HG02938 (cell line): ENCODE data around the gene C5orf58.

Experiments
- ATAC-seq: cut with Tn5 transposase; IDR thresholded peaks from one replicate; pipeline ENCODE4 v1.9.1; 2021; ENCODE audit warnings: mild to moderate bottlenecking, moderate library complexity; ENCODE audit not compliant: unreplicated experiment

Gene C5orf58

DNA sequence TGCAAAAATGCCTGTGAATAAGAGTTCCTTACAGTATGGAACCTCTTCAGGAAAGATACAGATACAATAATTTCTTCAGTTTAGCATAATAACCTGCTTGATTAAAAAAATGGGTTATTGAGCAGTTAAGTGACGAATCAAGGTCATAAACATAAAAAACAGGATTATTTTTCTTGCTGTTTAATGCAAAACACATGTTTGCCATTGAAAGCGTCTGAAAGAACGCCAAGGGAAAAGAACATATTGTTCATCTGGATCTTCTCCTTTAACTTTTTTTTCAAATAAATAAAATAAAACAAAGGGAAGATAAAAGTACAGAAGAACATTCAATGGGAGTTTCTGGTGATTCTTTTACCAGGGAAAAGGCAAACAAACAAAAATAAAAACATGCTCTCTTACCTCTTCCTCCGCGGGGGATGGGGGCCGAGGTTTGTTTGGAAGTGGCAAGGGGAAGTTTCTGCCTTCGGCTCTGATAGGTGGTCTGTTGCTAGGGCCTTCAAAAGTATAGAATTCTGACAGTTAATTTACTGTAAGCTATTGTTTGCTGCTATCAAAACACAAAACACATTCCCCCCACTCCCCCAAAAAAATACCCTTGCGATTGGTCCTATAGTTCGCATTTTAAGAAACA lies 20.1 kb downstream of the C5orf58 start:
- ATAC-seq, result no peak

DNA sequence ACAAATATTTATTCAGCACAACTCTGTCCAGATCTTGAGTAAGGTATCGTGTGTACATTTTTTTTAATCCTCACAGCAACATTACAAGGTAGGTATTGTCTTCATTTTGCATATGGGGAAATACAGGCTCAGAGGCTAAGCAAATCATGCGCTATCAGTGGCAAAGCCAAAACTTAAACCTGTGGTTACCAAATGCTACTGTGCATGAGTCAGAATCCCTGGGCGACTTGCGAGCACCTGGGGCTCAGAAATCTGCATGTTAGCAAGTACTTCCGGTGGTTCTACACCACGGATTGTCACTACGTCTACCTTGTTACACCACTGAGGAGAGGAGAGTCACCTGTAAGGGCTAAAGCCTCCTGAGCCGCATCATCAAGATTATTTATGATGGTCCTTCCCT lies 21.3 kb downstream of the C5orf58 start:
- peak; percentile 98 for ATAC-seq

DNA sequence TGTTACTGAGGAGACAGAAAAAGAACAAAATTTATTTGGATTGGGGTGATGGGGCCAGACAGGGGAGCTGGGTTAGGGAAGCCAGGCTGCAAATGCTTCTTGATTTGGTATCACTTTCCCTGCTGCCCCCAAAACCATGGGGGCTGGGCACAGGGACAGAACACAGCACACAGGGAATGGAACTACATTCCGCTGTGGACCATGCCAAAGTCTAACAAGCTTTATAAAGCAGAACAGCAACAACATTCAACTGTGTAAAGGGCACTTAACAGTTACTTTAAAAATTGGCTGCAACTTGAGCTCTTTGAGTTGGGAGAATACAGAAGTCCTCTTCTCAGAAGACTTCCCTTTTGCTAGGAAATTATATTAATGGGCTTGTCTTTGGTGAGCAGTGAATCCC lies 23.8 kb downstream of the C5orf58 start:
- no peak for ATAC-seq

DNA sequence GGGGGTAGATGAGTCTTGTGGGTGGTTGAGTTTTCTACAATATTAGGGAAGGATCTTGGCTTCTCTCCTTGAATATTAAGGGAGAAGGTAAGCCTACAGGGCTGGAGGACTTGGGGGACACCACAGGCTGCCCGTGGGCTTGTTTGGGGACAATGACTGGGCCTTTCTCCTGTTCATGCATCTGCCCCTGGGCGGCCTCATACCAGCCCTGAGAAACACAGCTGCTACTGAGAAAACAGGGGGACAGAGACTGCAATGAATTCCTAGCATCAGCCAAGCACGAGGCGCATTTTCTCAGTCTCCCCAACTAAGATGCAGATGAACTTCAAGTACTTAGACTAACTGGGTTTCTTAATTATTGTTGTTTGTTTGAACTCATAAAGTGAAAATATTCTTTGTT lies 24.6 kb downstream of the C5orf58 start:
- no peak for ATAC-seq

DNA sequence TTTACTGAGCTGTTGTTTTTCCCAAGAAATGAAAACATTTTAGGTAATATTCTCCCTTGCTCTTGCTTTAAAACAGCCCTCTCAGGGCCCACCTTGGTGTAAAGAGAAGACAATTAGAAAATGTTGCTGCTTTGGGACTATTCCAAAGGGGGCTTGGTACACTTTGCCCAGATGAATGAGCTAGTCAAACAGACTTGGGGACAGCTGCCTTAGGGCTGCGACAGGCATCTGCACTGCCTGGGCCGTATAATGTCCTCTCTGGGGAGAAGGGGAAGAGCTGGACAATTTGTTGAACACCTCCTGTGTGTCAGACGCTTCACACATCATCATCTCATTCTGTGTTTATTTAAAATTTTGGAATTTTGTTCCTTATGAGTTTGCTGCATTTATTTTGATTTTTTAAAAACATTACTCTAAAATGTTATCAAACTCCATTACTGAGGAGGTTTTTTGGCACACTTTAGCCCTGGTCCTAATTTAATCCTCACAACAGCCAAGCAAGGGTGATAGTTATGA lies 28.8 kb downstream of the C5orf58 start:
- ATAC-seq, result no peak

DNA sequence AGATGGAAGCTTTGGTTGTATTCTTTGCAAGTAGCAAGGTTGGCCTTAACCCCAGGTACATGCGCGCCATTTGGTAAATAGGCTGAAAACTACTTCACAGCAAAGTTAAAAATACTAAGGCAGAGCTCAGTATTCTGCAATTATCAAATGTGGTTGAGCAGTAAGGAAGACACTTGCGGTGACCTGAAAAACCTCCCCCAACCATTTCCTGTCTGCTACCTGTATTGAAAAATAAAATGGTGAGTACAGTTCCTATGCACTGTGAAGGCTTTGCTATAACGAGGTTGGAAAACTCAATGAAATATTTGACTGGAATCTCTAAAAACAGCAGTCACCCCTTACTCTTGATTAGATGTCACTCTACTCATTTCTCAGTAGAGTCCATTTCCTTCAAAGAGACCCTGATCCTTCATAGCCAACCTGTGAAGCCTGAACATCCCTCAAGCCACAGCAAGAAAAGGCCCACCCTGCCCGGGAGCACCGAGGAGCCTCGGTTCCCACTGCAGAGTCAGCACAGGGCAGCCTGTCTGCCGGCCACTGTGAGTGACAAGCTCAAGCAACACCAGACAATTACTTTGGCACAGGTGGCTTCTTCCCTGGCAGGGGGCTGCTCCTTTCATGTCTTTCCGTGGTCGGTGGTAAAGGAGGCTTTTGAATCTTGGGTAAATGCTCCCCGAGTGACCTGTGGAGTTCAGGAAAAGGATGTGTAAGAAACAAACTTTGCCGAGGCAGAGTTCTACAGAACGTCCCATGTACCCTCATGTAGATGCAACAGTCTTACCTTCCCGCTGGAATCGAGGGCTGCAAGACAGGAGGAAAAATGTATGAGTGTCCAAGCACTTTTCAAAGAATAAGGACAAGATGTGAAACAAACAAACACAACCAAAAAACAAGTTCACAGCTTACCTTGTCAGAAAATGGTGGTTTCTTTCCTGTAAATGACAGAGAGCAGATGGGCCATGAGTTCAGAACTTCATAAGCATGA lies 29.6 kb downstream of the C5orf58 start:
- ATAC-seq, result no peak

DNA sequence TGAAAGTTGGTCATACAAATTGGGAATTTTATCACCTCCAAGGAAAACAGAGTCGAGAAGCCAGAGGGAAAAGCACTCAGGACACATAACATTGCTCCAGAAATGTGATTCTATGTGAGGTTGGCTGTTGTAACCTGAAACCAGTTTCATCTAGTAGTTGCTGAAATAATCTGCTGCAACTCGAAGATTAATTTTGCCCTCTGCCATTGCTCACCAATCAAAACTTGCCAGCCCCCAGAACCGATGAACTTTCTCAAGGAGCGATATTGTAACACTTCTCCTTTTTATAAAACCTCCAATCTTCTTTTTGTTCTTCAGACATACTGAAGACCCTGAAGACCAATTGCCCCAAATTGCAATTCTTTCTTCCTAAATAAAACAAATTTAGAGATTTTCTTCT lies 31.1 kb downstream of the C5orf58 start:
- ATAC-seq, result no peak

DNA sequence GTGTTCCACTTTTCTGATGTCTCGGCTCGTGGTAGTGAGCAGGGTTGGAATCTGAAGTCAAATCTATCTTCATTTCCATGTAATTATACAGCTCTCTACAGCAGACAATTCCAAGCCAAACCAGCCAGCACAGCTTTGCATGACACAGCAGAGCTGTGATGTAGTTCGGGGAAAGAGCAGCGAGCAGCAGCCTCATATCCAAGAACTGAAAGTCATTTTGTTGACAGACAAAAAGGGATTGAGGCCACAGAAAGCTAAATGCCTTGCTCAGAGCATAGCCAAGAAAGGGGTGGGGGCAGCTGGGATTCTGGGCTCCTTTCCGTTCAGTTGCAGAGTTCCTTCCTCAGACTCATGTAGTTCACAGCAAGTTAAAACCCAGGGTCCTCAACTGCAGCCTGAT lies 32.7 kb downstream of the C5orf58 start:
- ATAC-seq, result no peak

DNA sequence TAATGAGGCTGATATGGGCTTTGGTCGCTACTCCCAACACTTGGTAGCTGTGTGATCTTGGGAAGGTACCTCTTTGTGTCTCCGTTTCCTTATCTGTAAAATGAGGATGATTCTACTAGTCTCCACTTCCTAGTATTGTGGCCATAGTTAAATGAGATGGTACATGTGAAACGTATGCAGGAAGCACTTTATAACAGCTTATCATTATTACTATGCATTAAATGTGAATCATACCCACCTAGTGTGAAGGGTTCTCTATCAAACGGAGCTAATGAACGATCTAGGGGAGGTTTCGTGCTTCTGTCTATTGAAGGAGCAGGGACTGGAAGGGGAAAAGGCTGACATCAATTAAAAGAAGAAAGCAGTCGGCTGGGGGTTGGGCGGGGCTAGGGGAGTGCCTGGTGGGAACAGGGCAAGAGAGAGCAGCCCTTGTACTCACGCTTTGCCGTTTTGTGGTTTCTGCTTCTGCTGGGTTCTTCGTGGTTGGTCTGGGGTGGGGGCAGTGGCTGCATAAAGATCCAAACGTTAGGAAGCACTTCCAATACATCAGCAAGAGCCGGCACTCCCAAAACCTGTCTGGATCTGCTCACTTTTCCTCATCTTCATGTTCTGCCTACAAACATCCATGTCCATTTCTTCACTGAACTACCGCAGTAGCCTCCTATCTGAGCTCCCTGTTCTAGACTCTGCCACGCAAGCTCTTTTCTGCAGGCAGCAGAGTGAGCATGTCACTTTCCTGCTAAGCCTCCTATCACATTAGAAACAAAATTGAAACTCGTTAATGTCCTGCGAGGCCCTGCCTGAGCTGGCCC lies 34.0 kb downstream of the C5orf58 start:
- no peak for ATAC-seq

DNA sequence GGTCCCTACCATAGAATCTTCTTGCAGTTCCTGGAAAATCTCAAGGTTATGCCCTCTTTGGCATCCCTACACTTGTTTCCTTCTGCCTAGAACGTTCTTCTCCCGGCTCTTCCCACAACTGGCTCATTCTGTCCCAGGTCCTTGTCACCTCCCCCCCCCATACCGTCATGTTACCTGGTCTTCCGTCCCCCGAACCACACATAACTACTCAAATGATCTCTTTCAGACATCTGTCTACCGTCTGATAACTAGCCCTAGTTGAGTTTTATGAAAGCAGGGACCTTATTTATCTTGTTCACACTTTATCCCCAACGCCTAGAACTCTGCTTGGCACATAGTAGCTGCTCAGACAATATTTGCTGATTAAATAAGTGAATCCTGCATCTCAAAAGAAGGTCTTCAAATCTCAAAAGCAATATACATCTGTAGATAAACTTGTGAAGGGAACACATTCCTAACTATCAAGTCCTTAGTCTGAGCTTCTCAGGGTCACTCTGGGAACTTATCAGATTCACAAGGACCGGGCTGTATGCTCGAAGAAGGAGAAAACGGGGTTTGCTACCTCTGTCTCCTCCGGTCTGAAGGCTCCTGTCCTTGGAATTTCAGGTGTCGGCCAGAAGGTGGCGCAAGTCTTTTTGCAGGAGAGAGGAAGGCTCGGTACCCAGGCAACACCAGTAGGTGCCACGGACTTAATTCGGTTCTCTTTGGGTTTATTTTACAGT lies 34.8 kb downstream of the C5orf58 start:
- ATAC-seq, result peak; percentile 85

DNA sequence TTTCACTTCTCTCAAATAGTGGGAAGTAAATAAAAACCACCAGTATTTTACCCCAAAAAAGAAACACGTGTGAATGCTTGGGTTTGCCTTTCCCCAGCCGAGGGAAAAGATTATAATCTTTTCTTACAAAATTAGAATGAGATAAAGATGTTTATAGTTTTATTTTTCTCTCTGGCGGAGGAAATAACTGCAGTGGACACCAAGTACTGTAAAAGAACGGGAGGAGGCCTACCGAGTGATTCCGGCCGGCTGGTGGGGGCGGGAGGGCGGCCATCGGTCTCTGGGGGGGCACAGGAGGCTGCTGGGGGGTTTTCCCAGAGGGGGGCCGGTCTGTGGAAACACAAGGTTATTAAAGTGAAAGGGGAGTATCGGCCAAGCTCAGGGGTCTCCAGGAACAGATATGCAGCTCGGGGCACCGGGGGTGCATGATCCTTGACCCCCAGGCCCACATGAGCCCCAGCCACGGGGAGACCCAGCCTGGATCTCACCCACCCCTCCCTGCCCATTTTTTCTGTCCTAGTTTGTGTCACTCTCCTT lies 35.4 kb downstream of the C5orf58 start:
- ATAC-seq, result no peak

DNA sequence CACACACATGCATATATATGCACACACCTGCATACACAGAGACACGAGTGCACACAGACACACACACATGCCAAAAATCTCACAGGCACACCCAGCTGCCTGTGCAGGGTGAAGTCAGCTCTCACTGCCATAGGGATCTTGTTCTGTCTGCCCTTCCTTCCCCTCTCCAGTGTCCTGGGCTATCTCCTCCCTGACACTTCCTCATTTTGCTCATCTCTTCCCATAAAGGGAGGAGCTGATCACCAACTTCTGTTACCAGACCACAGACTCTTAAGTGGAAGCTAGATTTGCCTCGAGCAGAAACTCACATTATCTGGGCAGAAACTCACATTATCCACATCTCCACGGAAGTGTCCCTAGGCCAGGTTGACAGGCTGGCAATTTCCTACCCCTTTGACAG lies 36.1 kb downstream of the C5orf58 start:
- ATAC-seq, result no peak

DNA sequence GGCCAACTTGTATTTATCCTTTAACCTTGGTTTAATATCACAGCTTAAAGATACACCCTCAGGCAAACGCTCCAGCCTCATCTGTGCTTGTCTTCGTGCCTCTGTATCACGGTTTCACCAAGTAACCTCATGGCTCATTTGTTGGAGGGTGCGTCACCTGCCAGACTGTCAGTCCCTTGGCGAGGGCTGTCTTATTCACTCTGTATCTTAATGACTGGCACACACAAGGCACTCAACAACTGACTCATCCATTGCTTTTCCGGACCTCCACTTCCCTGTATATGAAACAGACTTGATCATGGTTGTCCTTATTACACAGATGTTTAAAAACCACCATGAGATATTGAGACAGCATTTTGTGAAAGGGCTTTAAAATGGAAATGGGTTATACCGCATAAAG lies 36.8 kb downstream of the C5orf58 start:
- ATAC-seq, result no peak

DNA sequence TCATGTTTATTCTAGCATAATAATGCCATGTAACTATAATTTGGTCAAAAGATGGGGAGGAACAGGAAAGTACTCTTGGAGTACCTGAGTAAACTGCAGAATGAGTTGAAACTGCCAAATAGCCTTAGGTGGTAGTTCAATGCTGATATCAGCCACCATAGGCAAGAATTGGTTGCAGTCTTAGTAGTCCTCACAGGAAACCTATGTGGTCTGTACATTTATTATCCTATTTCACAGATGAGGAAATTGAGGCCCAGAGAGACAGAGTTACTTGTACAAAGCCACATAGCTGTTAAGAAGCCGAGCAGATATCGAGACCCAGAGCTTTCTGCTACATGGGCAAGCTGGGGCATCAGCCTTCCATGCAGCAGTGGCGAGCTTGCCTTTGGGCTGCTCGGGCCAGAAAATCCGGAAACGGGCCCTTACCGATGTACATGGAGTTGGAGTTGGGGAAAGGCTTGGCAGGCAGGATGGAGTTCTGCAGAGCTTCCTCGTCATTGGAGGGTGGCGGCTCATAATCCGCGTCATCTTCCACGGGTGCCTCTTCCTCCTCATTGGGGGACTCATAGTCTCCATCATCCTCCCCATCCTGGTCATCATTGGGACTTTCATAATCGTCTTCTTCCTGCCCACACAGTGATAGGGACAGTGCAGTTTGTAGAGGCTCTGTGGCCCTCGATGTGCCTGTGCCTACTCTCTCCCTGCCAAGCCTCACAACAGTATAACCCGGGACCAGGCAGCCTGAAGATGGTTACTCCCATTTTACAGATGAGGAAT lies 37.7 kb downstream of the C5orf58 start:
- no peak for ATAC-seq

DNA sequence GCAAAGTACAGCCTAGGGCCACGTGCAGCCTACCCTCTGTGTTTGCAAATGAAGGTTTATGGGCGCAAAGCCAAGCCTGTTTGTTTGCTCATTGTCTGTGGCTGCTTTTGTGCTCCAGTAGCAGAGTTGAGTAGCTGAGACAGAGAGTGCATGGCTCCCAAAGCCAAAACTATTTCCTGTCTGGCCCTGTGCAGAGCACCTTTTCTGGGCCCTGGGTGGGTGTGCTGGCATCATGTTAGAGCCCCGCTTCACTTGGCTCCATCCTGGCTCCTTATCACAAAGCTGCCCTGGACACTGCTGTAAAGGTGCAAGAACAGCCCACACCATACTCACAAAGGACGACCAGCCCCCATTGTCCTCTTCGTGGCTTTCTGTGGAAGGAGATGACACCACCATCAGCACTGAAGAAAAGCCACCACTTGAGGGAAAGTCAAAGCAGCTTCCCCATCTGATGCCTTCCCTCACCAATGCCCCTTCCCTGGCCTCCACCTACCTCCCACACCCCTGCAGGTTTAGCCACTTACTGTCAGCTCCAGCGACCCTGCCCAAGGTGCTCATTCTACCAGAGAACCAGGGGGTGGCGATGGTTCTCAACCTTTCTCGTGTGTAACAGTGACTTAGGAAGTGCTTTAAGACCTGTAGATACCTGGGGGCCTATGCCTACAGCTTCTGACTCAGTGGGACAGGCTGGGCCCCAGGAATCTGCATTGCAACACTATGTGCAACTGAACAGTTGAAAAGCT lies 41.4 kb downstream of the C5orf58 start:
- no peak for ATAC-seq

DNA sequence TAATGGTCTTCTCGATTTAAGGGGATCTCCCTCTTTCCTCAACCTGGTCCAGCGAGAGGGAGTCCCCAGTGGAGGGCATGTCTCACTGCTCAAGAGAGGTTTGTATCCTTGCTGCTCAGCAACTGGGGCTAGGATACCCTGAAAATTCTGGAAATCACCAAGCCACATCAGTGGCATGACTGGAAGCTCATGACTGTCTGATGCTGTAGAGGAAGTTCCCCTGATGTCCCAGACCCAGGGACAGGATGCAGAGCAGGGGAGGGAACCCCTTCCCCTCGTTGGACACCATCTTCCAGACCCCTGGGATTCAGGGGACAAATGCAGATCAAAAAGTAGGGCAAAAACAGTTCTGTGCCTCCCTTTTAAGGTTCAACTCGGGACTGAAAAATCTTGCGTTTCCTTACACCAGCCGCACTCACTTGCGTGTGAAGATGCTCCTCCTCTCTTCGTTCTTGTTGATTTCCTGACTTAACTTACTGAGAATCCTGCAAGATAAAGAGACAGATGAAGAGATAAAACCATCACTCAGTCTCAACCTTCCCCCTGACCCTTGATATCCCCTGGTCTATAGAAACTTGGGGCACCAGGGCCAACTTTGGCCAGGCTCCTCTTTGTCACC lies 42.7 kb downstream of the C5orf58 start:
- ATAC-seq, result no peak

DNA sequence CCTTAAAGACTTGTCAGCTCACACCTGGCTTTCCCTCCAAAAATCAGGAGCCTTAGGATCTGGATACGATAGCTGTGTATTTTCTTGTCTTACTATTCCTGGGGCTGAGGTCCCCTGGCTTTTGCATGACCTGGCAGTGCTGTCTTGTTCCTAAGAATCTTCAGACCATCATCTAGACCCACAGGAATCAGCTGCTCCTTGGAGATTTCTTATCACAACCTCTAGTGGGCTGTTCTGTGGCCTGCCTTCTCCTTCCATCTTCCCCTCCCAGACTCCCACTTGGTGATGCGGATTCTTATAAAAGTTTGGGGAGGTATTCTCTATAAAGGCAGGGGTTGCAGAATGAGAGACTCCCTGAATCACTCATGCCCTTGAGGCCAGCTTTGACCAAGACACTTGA lies 43.4 kb downstream of the C5orf58 start:
- ATAC-seq, result no peak

DNA sequence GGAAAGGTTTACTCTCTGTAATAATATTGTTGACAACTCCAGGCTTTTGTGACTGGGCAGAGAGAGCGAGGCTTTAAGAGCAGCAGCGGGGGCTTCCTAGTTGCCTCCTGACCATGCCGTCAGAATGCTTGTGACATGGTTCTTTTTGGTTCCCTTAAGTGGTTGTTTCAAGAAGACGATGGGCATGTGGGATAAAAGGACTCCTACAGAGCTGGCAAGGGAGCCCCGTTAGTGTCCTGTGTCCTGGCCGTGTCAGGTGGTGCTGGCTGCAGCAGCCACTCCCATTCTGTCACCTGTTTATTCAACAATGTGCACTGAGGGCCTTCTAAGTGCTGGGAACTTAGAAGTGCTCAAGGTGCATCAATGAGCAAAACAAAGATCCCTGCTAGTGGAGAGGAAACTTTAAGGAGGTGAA lies 45.1 kb downstream of the C5orf58 start:
- ATAC-seq, result no peak
